CD4-positive, alpha-beta T cell (primary cell): Measurements from ENCODE around the gene CHRNA10. TPM values are rescaled to one million over a fixed set of nuclear protein-coding genes. Genes with fewer than 3 reads are reported as not detected.
A peak's percentile ranks its signal among the peaks of the same experiment; 100 is the strongest.

ENCODE experiments used
- ATAC-seq: fragments of 200-7000 bp; cut with Tn5 transposase; one replicate; pipeline ENCODE4 v1.10.0; 2022; ENCODE audit warnings: mild to moderate bottlenecking; ENCODE audit not compliant: poor library complexity
- CTCF ChIA-PET: fragments of 350-600 bp; sonication (Branson Sonifier 250); formaldehyde crosslinking; loops from one replicate; lab custom pipeline; 2021; ENCODE audit warnings: antibody characterized with exemption, inconsistent platforms; lab: Charles Lee
- POLR2A ChIA-PET: fragments of 350-600 bp; sonication (Branson Sonifier 250); formaldehyde crosslinking; loops from one replicate; lab custom pipeline; 2021; ENCODE audit warnings: antibody characterized with exemption, inconsistent platforms; lab: Charles Lee
- DNase-seq, 14 experiments: peaks; one replicate each; pipeline ENCODE4 v3.0.0-alpha.2; 2013 to 2020; ENCODE audit warnings: mixed read lengths in 2 of 14
- H3K27ac ChIP-seq, 2 donors: one replicate each; pipeline versions ENCODE4 v1.5.1 to v1.7.0; 2013; ENCODE audit warnings: low read length in 2 of 2, low read depth in 1 of 2, mild to moderate bottlenecking in 1 of 2
- H3K27me3 ChIP-seq, 2 experiments: 1 replicate in 1 of 2; 2 replicates in 1 of 2; pipeline versions ENCODE4 v1.6.1 to v1.7.0; 2013; ENCODE audit warnings: low read length in 2 of 2, control low read depth in 1 of 2, mild to moderate bottlenecking in 1 of 2, moderate library complexity in 1 of 2; ENCODE audit not compliant: insufficient read depth in 2 of 2, control insufficient read depth in 1 of 2
- H3K36me3 ChIP-seq: one replicate; pipeline ENCODE4 v1.6.1; 2013; ENCODE audit warnings: low read length, control low read depth; ENCODE audit not compliant: insufficient read depth
- H3K4me1 ChIP-seq: one replicate; pipeline ENCODE4 v1.6.1; 2013; ENCODE audit warnings: low read length, control low read depth; ENCODE audit not compliant: insufficient read depth
- H3K4me3 ChIP-seq: one replicate; pipeline ENCODE4 v1.5.1; 2013; ENCODE audit warnings: mild to moderate bottlenecking, low read length, moderate library complexity
- H3K9me3 ChIP-seq, 2 experiments: 1 replicate in 1 of 2; 2 replicates in 1 of 2; pipeline versions ENCODE4 v1.6.1 to v1.7.0; 2013; ENCODE audit warnings: low read length in 2 of 2, mild to moderate bottlenecking in 2 of 2, control low read depth in 1 of 2, moderate library complexity in 1 of 2; ENCODE audit not compliant: control insufficient read depth in 1 of 2, insufficient read depth in 1 of 2
- H3K27ac Mint-ChIP-seq: one replicate; pipeline ENCODE4 v1.8.0; 2020; ENCODE audit warnings: mixed read lengths
- H3K27me3 Mint-ChIP-seq: one replicate; pipeline ENCODE4 v1.8.0; 2021; ENCODE audit warnings: mixed read lengths
- H3K36me3 Mint-ChIP-seq: one replicate; pipeline ENCODE4 v1.8.0; 2021; ENCODE audit warnings: low read depth, mixed read lengths
- H3K4me1 Mint-ChIP-seq: one replicate; pipeline ENCODE4 v1.8.0; 2021; ENCODE audit warnings: low read depth, mixed read lengths
- H3K4me3 Mint-ChIP-seq: one replicate; pipeline ENCODE4 v1.8.0; 2020; ENCODE audit warnings: mild to moderate bottlenecking, mixed read lengths
- H3K9me3 Mint-ChIP-seq: one replicate; pipeline ENCODE4 v1.8.0; 2020; ENCODE audit warnings: mixed read lengths
- intact Hi-C, 2 experiments: fragments of 100-400 bp; cut with DNase I in 1 of 2; cut with micrococcal nuclease in 1 of 2; formaldehyde crosslinking; loops; one replicate each; pipeline versions ENCODE4 v1.15.1 to v1.9.0; 2023 to 2025; cut with DNase I, micrococcal nuclease
- total RNA-seq, 174 experiments: library from RNA in 2 of 174; stranded (reverse) in 2 of 174; gene quantifications; one replicate each; pipeline ENCODE4 v1.2.3 and lab custom pipeline; 2021 to 2026
- TF ChIP-seq, protein P1 (sequence below): fragments of 200-600 bp; IDR thresholded peaks from one replicate; pipeline ENCODE4 v1.8.0; 2022; ENCODE audit warnings: antibody characterized with exemption, mild to moderate bottlenecking

Gene CHRNA10
- total RNA-seq, 2 experiments from 2014 or later = 0.33 to 0.39 TPM

DNA sequence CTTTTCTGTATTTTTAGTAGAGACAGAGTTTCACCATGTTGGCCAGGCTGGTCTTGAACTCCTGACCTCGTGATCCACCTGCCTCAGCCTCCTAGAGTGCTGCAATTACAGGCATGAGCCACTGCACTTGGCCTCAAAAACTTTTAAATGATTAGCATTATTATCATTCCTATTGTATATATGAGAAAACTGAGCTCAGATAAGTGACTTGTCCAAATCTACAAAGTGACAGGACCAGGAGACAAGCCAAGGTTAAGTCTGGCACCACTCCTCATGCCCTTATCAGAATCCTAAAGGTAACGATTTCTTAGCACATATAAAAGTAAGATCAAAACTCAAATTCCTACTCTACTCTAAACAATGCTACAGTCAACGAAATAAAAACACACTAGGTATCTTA is 32.2 kb upstream of the CHRNA10 start:
- TF ChIP-seq, protein P1, sequence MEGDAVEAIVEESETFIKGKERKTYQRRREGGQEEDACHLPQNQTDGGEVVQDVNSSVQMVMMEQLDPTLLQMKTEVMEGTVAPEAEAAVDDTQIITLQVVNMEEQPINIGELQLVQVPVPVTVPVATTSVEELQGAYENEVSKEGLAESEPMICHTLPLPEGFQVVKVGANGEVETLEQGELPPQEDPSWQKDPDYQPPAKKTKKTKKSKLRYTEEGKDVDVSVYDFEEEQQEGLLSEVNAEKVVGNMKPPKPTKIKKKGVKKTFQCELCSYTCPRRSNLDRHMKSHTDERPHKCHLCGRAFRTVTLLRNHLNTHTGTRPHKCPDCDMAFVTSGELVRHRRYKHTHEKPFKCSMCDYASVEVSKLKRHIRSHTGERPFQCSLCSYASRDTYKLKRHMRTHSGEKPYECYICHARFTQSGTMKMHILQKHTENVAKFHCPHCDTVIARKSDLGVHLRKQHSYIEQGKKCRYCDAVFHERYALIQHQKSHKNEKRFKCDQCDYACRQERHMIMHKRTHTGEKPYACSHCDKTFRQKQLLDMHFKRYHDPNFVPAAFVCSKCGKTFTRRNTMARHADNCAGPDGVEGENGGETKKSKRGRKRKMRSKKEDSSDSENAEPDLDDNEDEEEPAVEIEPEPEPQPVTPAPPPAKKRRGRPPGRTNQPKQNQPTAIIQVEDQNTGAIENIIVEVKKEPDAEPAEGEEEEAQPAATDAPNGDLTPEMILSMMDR = no peak
- Mint-ChIP-seq H3K9me3 (no peaks in the 10 kb centered on the region), H3K4me1 (no peaks in the 10 kb centered on the region), H3K36me3 (peaks cover 89% of the 10 kb centered on the region), H3K27me3 (no peaks in the 10 kb centered on the region), H3K4me3 (no peak overlapping the region), H3K27ac (no peak overlapping the region)
- no peak for ATAC-seq
- H3K9me3 ChIP-seq = no peaks in the 10 kb centered on the region
- H3K4me3 ChIP-seq = no peak overlapping the region
- H3K27ac ChIP-seq = no peak overlapping the region
- CTCF ChIA-PET = interaction anchor here (1.2 kb wide), 1 partner anchor 15 kb away, joined by 3 read pairs; no protein-coding TSS in a partner anchor
- no peak for DNase-seq
- peaks cover 85% of the 10 kb centered on the region for H3K36me3 ChIP-seq
- POLR2A ChIA-PET = no interaction called here
- H3K4me1 ChIP-seq = no peaks in the 10 kb centered on the region
- intact Hi-C loops = no loop called here
- H3K27me3 ChIP-seq = no peaks in the 10 kb centered on the region

DNA sequence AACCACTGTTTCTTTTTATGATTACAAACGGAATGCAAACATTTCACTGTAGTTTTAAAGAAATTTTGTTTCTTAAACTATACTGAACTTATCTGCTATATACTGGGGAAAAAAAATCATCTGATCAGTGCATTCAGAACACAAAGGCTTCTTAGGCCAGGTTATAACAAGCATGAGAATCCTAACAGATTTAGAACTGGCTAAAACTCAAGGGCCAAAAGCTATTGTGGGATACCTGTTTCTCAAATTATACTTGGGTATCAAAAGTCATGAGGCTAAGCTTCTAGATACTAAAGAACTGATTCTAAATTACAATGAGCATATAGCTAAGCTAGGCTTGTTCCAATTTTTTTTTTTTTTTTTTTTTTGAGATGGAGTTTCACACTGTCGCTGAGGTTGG is 29.7 kb upstream of the CHRNA10 start:
- TF ChIP-seq, protein P1 = no peak
- Mint-ChIP-seq H3K9me3 (no peaks in the 10 kb centered on the region), H3K27ac (no peak overlapping the region), H3K4me1 (no peaks in the 10 kb centered on the region), H3K4me3 (no peak overlapping the region), H3K27me3 (no peaks in the 10 kb centered on the region), H3K36me3 (peaks cover 88% of the 10 kb centered on the region)
- CTCF ChIA-PET = interaction anchor here (0.6 to 1.7 kb wide), 2 partner anchors 108 to 217 kb away, joined by 3 read pairs; partner anchors contain the start of gene PGAP2
- ATAC-seq = no peak
- H3K4me1 ChIP-seq = no peaks in the 10 kb centered on the region
- peaks cover 87% of the 10 kb centered on the region for H3K36me3 ChIP-seq
- H3K4me3 ChIP-seq = no peak overlapping the region
- no peak for DNase-seq
- no peaks in the 10 kb centered on the region for H3K27me3 ChIP-seq
- intact Hi-C loops = no loop called here
- POLR2A ChIA-PET = no interaction called here
- no peak overlapping the region for H3K27ac ChIP-seq
- no peaks in the 10 kb centered on the region for H3K9me3 ChIP-seq

DNA sequence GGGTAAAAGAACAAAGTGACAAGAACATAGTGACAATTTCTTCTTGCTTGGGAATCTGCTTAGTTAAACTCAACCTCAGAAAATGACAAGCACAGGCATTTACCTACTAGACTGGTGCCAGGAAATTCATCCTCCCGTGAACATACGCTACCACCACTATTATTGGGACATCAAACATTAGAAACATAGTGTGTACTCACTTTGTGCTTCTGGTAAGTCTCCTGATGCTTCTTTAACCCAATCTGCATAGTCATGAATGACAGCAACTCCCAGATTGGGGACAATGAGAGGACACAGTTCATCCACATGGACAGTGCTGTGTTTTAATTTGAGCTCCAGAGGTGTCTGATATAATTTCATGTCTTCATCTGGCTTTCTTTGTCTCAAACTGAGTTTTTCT is 29.2 kb upstream of the CHRNA10 start:
- no peaks in the 10 kb centered on the region for H3K27me3 Mint-ChIP-seq
- peak overlapping the region; percentile 3 for H3K27ac Mint-ChIP-seq
- H3K36me3 Mint-ChIP-seq = peaks cover 88% of the 10 kb centered on the region
- DNase-seq = no peak
- no peak for ATAC-seq
- H3K9me3 ChIP-seq = no peaks in the 10 kb centered on the region
- no peak overlapping the region for H3K4me3 ChIP-seq
- TF ChIP-seq, protein P1 = no peak
- H3K4me1 ChIP-seq = no peaks in the 10 kb centered on the region
- H3K4me1 Mint-ChIP-seq = no peaks in the 10 kb centered on the region
- CTCF ChIA-PET = interaction anchor here (0.6 to 1.7 kb wide), 2 partner anchors 108 to 217 kb away, joined by 3 read pairs; partner anchors contain the start of gene PGAP2
- H3K27me3 ChIP-seq = no peaks in the 10 kb centered on the region
- intact Hi-C loops = no loop called here
- no peaks in the 10 kb centered on the region for H3K9me3 Mint-ChIP-seq
- peaks cover 87% of the 10 kb centered on the region for H3K36me3 ChIP-seq
- no peak overlapping the region for H3K27ac ChIP-seq
- H3K4me3 Mint-ChIP-seq = no peak overlapping the region
- POLR2A ChIA-PET = no interaction called here
